ENCODE measurements around the gene DBNDD1. TPM values are rescaled to one million over a fixed set of nuclear protein-coding genes. Genes with fewer than 3 reads are reported as not detected.

Gene DBNDD1
- total and polyA plus RNA-seq, 2 donors (not counting 3 experiments of a cell fraction or from before 2014, with no cell fraction given): 28.2 to 45.7 TPM

DNA sequence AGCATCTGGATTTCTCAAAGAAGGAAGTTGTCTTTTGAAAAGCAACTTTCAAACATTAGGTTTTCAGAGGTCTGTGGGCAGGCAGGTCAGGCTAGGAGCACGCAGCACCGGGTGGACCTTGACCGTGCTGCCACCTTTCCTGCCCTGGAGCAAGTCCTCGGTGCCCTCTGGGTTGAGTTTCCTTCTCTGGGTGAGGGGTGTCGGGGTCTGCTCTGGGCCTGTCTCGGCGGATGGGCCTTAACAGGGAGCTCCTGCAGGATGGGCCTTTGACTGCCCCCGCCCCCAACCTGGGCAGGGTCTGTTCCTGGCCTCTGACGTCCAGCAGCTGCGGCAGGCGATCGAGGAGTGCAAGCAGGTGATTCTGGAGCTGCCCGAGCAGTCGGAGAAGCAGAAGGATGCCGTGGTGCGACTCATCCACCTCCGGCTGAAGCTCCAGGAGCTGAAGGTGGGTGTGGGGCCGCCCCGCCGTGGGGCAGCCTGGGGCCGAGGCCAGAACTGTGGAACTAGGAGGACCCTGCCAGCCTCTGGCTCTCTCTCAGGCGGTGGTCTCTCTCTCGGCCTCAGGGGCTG is 62.0 kb downstream of the DBNDD1 start:
- TF ChIP-seq POLR2A (IDR thresholded peaks at IDR 0.05; ENCODE audit: low read depth, low read length) (no peak), FOS (IDR thresholded peaks at IDR 0.05; ENCODE audit: borderline replicate concordance, insufficient read depth, low read length) (no peak), EZH2 (IDR thresholded peaks at IDR 0.05; ENCODE audit: borderline replicate concordance, low read depth, low read length, severe bottlenecking) (no peak), POLR2AphosphoS5 (IDR thresholded peaks at IDR 0.05; ENCODE audit: insufficient read depth, low read depth, low read length) (no peak), MYC (IDR thresholded peaks at IDR 0.05; ENCODE audit: low read depth, low read length) (no peak), GATA2 (IDR thresholded peaks at IDR 0.05; ENCODE audit: insufficient read depth, insufficient read length, low read depth, low read length) (no peak), CTCF (IDR thresholded peaks at IDR 0.05; ENCODE audit: extremely low read depth in 1 of 2, insufficient read depth in 1 of 2, low read depth in 1 of 2, low read length in 2 of 2) (no peak), JUN (IDR thresholded peaks at IDR 0.05; ENCODE audit: borderline replicate concordance, insufficient read depth, insufficient read length, low read depth) (no peak), MAX (IDR thresholded peaks at IDR 0.05; ENCODE audit: insufficient read depth, insufficient read length) (no peak)
- dilution Hi-C loops (cut with MboI; ENCODE audit: extremely low pct_ligation_motif_present, low sequenced_read_pairs): no loop called here

More for the DNA sequence above, 62.0 kb downstream of the DBNDD1 start:
- no peak overlapping the region for H3K27ac ChIP-seq (ENCODE audit: insufficient read depth, low read depth, low read length)
- ChIA-PET POLR2A (no interaction called here), CTCF (no interaction called here)
- no peaks in the 10 kb centered on the region for H3K4me1 ChIP-seq (ENCODE audit: control insufficient read depth, extremely low read depth, insufficient read depth, low read length)
- H3K79me2 ChIP-seq (ENCODE audit: control insufficient read depth, insufficient read depth, low read length): peaks cover 5% of the 10 kb centered on the region
- no peak overlapping the region for H3K4me3 ChIP-seq (replicated peaks in 1 of 3; ENCODE audit: insufficient read depth in 1 of 3, low read depth in 1 of 3, low read length in 3 of 3)
- FAIRE-seq (no peak), DNase-seq (ENCODE audit: low read depth, low spot score) (no peak)
- no peaks in the 10 kb centered on the region for H3K9me1 ChIP-seq (replicated peaks; ENCODE audit: control insufficient read depth, extremely low read depth, insufficient read depth, low read length)
- no peak overlapping the region for H3K9ac ChIP-seq (replicated peaks; ENCODE audit: extremely low read depth, insufficient read depth, low read length)
- no peak overlapping the region for H3K4me2 ChIP-seq (ENCODE audit: insufficient read depth, low read length)
- BruUV-seq (replicated peaks): no TSS peak
- peaks cover 0 to 28% of the 10 kb centered on the region in 2 experiments for H3K36me3 ChIP-seq (ENCODE audit: control insufficient read depth in 2 of 2, extremely low read depth in 1 of 2, insufficient read depth in 2 of 2, low read length in 2 of 2)
- H3K9me3 ChIP-seq (replicated peaks; ENCODE audit: control insufficient read depth, insufficient read depth, low read length): no peaks in the 10 kb centered on the region
- no peaks in the 10 kb centered on the region for H3K27me3 ChIP-seq (ENCODE audit: control insufficient read depth in 2 of 2, insufficient read depth in 2 of 2, low read length in 2 of 2)
- H4K20me1 ChIP-seq (replicated peaks; ENCODE audit: control insufficient read depth, extremely low read depth, insufficient read depth, low read length): no peaks in the 10 kb centered on the region
- intact Hi-C loops (cut with micrococcal nuclease): no loop called here
- H2AFZ ChIP-seq (ENCODE audit: low read depth, low read length): no peak overlapping the region
